Endometrium (tissue), 2 donors: ENCODE measurements around the gene GATA6.

Experiments
- FAIRE-seq: peaks from 2 replicates; lab custom pipeline; 2012; peaks lifted over from hg19 to GRCh38; lab: Jason Lieb, UNC
- donor health status: control.
- donor health status: control.

The GATA6 gene

GRCh38 chr18:22169011-22169888 is at the start of gene GATA6:
Gene GATA6, plus strand, starts transcription at chr18:22169589. Its CDS starts 1,556 bp downstream, at chr18:22171145.
- FAIRE-seq: no peak

- no peak for FAIRE-seq
Observed at GRCh38 chr18:22124970-22125369, 44.4 kb upstream of the GATA6 start.

GRCh38 chr18:22128954-22129353 is 40.4 kb upstream of the GATA6 start:
- no peak for FAIRE-seq

GRCh38 chr18:22129778-22130177 is 39.6 kb upstream of the GATA6 start:
- FAIRE-seq: no peak

- no peak for FAIRE-seq
Observed at GRCh38 chr18:22132258-22132657, 37.1 kb upstream of the GATA6 start.

- FAIRE-seq: no peak
Observed at GRCh38 chr18:22132763-22133162, 36.6 kb upstream of the GATA6 start.

- FAIRE-seq: no peak
Observed at GRCh38 chr18:22136395-22136794, 33.0 kb upstream of the GATA6 start.

GRCh38 chr18:22141211-22141610 is 28.2 kb upstream of the GATA6 start:
- no peak for FAIRE-seq

- no peak for FAIRE-seq
Observed at GRCh38 chr18:22143347-22144340, 25.7 kb upstream of the GATA6 start.

GRCh38 chr18:22145160-22145559 is 24.2 kb upstream of the GATA6 start:
- no peak for FAIRE-seq

GRCh38 chr18:22149710-22150109 is 19.7 kb upstream of the GATA6 start:
- FAIRE-seq: no peak

GRCh38 chr18:22152093-22152492 is 17.3 kb upstream of the GATA6 start:
- FAIRE-seq: no peak

- FAIRE-seq: no peak
Observed at GRCh38 chr18:22153428-22153827, 16.0 kb upstream of the GATA6 start.

- no peak for FAIRE-seq
Observed at GRCh38 chr18:22155584-22155983, 13.8 kb upstream of the GATA6 start.

- FAIRE-seq: no peak
Observed at GRCh38 chr18:22159014-22159413, 10.4 kb upstream of the GATA6 start.

GRCh38 chr18:22161090-22161489 is 8.3 kb upstream of the GATA6 start:
- no peak for FAIRE-seq

GRCh38 chr18:22163416-22164161 is 5.8 kb upstream of the GATA6 start:
- FAIRE-seq: no peak

GRCh38 chr18:22164337-22165048 is 4.9 kb upstream of the GATA6 start:
- no peak for FAIRE-seq

- no peak for FAIRE-seq
Observed at GRCh38 chr18:22165049-22165602, 4.3 kb upstream of the GATA6 start.

GRCh38 chr18:22165603-22166068 is 3.8 kb upstream of the GATA6 start:
- FAIRE-seq: no peak
